NCI-H128 (cell line): ENCODE results near the gene WASF1.
A peak's percentile ranks its signal among the peaks of the same experiment; 100 is the strongest.

ENCODE experiments used
- DNase-seq: peaks from one replicate; lab custom pipeline; 2025; ENCODE audit not compliant: unreplicated experiment; lab: John Stamatoyannopoulos, UW

WASF1 gene

DNA sequence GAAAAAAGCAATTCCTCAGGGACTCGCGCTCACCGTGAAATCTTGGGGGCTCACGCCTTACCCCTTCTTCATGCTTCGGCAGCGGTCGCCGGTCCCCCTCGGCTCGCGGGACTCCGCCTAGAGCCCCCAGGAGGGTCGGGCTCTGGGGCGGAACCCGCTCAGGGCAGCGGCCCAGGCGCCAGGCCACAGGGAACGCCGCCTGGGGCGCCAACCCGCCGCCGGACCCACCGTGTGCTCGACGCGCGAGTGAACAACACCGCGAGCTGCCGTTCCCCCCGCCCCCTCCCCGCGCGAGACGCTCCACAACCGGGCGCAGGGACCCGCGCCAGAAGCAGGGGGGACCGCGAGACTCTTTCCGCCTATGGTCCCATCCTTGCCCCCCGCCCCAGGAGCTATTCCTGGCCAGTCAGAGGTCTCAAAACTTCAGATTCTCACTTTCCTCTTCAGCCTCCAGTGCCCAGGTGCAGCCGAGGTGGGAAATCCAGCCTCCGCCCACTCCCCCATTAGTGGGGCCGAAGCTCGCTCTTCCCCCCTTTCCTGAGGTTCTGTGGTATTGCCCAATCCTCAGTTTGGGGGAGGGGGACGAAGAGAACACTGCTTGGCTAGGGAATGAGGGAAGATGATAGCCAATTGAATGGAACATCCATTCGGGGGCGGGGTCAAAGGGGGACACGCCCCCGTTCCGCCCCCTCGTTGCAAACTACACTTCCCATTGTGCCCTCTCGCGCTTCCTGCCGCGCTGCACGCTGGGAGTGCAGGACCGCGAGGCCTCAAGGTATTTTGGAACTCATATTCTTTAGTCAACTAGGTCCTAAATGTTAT lies at the start of gene WASF1:
Gene WASF1, minus strand, starts transcription at position 265 of the 822 bp plus-strand sequence. CDS start 52,069 bp downstream, outside the sequence.
- peak; percentile 93 for DNase-seq

DNA sequence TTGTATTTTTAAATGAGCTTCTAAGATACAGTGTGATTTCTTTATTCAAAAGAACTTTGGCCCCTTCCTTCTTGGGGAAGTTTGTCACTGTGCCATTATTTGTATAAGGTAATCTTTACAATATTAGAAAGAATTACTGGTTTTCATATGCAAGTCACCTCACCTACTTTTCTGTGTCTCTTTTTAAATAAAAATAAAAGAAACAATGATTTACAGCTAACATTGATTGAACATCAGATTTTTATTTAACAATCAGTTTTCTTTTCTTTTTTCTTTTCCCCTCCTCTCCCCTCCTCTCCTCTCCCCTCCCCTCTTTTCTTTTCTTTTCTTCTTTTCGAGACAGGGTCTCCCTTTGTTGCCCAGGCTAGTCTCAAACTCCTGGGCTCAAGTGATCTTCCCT lies 46.8 kb upstream of the WASF1 start:
- DNase-seq = no peak

DNA sequence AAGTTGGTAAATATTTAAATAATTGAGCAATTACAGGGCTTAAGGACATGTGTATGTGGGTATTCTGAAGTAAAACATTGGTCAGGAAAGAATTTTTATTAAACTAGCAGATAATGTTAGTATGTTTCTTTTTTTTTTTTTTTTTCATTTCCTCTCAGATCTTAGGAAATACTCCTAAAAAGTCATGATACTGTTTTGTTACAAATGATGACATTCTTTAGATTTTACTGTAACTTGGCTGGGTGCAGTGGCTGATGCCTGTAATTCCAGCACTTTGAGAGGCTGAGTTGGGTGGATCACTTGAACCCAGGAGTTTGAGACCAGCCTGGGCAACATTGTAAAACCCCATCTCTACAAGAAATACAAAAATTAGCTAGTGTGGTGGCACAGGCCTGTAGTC lies 42.3 kb upstream of the WASF1 start:
- no peak for DNase-seq

DNA sequence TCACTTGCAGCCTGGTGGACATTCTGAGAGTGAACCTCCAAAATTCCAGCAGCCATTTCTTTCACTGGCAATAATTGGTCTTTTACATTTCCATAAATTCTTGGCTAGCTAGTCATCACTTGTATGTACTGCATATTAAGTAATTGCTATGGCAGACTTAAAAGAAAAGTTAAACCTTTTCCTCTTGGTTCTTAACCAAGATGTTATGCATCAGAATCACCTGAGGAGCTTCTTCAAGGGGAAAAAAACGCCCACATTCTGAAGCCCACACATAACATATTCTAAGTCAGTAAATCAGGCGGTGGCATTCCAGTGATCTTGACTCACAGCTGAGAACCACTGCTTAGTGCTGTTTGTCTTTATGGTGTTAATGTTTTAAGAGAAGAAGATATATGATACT lies 37.8 kb upstream of the WASF1 start:
- DNase-seq = no peak

DNA sequence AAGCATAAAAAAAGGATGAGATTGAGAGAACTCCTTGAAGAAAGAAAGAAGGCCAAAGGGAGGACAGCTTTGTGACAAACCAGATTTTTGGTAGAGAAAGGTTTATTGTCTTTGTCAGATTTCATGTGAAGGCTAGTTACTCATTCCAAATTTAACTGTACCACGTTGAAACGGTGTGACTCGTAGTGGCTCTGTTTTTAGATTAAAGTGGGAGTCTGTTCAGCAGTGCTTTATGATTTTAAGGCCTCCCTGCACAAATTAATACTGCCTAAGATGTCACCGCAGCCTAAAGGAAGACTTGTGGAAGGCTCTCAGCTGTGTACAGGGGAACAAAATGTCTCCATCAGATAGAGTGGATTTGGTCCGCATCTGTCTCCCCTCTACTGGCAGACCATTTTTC lies 36.7 kb upstream of the WASF1 start:
- DNase-seq = no peak

DNA sequence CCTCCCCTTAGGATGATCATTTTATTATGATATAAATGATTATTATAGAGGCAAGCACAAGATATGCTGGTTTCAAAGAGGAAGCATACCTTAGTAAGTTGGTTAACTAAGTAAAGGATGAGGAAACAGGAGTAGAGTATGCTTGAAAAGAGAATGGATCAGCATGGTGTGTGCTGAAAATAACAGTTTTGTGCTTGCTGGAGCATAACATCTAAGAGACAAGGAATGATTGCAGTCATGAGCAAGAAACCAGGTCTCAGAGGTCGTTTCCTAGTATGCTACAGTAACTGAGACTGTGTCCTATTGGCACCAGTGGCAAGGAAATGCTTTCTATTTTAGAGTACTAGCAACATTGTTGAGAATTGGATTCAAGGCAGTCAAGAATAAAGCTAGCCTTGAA lies 34.9 kb upstream of the WASF1 start:
- no peak for DNase-seq

DNA sequence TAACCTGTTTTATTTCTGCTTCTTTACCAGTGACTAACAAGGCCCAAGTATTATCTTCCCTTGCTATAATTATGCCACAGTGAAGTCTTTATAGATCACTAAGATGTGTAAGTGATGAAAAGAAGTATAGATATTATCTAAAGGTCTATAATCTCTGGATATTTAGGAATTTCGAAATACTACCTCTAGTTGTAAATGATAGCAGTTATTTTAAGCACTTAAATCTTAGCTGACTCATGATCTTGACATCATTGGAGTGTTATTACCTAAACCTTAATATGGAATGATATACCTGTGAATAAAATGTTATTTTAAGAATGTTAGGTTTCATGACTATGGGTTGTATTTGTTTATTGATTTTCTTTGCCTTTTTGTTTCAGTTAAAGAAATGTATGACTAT lies 32.3 kb upstream of the WASF1 start:
- no peak for DNase-seq

DNA sequence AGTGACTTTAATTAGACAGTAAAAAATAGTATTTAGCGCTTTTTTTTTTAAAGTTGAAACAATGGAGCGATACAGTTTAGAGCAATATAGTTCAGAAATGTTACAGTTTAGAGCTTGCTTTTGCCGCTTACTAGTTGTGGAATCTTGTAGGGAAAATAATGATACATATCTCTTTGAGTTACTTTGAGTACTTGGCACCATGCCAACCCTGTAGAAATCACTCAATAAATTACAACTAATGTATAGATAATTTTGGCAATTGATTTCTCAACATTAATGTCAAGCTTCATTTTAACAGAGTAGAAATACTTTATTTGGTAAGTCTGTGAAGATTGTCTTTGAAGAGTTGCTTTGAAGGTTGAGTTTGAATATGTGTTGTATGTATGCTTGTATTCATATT lies 28.2 kb upstream of the WASF1 start:
- no peak for DNase-seq

DNA sequence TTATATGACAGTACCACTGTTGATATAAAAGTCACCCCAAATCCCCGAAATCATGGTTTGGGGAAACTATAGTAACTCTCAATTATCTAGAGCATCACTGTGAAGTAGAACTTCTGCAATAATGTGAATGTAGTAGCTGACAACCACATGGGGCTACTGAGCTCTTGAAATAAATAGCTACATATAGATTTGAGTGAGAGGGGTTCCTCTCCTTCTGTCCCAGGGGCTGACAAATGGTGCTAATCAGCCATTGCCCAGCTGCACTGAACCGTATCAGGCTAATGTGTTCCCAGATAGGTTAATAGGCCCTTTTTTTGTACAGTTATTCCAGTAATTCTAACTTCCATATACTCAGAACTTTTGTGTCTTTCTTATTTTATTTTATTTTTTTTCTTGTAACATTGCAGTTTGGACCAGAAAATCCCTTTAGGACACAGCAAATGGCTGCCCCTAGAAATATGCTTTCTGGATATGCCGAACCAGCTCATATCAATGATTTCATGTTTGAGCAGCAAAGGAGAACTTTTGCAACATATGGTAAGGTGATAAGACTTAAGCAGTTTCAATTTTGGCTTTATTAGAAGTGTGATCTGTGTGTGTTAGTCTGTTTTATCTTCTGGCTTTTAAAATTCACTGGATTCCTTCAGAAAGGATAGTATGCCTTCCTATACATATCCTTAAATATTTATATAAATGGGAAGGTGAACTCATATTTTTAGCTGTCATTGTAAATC lies 21.8 kb upstream of the WASF1 start:
- DNase-seq = no peak

DNA sequence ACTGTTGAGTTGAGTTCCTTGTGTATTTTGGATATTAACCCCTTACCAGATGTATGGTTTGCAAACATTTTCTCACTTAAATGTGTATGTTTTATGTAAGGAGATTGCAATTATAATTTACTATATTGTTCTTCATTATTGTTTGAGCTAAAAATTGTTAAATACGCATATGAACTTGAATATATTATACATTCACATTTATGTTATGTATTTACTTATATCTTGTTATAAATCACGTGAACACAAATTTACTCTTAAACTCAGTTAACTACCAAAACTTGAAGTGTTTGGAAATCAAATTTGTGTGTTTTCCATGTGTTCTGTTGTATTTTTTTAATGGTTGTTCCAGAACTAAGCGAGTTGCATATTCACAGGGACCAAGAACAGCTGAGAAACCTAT lies 19.1 kb upstream of the WASF1 start:
- no peak for DNase-seq

DNA sequence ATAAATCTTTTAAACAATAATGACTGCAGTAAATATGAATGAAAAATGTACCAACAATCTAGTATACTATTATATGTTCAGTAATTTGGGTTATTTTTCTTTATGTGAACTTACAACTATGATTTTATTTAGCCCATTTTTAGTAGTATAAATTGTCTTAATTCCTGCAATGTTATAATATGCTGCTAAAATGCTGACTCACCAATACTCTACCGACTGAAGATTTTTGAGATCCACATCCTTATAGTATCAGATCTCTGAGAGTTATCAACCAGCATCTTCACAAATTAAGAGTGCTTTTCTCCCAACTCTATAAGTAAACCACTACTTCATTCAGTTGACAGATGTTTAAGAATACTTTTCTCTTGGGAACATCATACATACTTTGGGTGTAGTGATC lies 17.4 kb upstream of the WASF1 start:
- no peak for DNase-seq

DNA sequence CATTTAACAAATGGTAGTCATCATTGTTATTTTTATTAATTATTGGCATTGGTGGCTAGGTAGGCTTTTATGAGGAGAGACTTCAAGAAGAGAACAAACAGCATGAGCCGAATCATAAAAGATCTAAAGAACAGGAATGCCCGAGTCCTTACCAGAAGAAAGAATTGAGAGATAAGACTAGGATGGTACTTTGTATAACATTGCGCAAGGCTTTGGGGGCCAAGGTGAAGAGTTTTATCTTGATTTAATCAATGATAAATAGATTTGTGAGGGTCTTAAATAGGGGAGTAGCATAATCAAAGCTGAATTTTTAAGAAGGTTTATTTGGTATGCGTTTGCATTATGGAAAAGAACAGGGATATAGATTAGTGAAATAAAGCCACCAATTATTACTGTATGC lies 16.2 kb upstream of the WASF1 start:
- DNase-seq = no peak

DNA sequence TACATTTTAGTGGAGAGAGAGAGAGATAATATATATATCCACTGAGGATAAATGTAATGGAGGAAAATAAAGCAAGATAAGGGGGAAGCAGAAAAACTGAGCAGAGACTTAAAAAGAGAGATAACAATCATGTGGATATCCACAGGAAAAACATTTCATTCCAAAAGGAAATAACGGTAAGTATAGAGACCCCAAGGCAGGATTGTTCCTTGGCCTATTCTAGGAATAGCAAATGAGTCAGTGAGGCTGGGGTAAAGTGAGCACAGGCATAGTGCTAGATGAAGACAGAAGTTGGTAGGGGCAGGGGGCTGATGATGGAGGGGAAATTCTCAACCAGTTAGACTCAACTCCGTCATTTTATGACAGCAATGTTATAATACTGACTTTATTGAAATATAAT lies 12.0 kb upstream of the WASF1 start:
- no peak for DNase-seq

DNA sequence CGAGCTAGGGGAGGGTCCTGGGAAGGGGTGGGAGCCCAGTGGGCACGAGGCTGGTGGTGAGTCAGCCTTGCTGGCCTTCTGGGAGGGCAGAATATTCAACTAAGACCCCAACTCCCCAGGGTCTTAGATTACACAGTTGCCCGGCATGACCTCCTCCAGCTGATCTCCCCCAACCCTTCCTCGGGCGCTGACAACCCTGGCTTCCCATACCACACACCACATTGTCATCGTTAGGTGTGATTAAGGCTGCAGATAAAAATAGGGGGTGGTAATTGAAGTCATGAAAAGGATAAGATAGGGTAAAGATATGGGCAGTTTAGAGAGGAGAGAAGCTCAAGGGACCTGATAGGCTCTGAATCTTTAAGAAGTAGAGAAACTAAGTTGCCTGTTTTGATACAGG lies 11.3 kb upstream of the WASF1 start:
- DNase-seq = no peak

DNA sequence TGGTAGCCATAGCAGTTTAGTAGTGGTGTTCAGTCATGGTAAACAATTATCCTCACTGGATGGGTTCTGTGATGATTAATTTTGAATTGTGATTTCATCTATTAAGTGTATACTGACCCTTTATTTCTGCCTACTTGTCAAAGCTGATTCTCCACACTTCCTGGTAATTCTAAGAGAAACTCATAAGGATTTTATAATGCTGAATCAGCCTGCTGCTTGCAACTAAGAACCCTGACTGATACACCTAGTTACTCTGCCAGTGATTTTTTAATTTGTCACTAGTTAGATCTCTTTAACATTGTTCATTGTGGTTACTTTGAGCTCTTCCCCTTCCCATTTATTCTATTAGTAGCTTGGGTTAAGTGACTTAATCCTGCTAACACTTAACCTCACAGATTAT lies 9.3 kb upstream of the WASF1 start:
- no peak for DNase-seq

DNA sequence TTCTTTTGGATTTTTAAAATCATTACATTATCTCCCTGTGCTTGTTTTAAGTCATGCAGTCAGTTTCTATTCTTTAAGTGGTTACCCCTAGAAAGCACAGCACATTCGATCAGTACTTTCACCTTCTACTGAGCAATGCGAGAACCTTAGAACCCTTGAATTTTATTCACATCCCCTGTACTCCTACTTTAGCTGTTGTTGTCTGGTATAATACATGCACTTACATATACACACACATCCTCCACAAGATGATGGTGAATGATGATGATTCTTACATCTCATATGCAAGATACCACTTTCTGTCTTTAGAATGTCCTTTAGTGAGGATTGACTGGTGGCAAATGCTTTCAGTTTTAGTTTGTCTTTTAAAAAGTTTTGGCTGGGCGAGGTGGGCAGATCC lies 6.4 kb upstream of the WASF1 start:
- DNase-seq = no peak

DNA sequence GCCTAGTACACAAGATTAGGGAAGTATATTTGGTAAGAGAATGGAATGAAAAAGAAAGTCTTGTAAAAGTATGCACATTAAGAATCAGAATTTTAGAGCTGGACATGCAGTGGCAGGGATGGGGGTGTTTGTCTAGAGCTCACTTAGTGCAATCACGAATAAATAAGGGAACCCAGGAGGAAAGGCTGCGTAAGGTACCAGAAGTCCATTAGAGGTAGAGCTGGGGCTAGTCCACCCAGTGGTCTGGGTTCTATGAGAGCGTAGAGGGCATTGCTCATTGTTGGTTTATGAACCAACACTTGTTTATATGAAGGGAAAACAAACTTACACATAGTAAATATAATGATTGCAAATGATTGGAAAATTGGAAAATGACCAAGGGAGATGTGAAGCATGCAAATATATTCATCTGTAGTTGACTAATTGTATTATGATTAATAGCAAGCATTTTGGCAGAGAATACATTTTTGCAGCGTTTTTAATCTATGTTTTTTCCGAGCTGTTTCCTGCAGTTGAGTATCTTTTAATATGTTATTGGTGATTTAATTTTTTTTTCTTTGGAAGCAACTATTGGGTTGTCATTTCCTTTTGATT lies 3.9 kb upstream of the WASF1 start:
- DNase-seq = no peak

DNA sequence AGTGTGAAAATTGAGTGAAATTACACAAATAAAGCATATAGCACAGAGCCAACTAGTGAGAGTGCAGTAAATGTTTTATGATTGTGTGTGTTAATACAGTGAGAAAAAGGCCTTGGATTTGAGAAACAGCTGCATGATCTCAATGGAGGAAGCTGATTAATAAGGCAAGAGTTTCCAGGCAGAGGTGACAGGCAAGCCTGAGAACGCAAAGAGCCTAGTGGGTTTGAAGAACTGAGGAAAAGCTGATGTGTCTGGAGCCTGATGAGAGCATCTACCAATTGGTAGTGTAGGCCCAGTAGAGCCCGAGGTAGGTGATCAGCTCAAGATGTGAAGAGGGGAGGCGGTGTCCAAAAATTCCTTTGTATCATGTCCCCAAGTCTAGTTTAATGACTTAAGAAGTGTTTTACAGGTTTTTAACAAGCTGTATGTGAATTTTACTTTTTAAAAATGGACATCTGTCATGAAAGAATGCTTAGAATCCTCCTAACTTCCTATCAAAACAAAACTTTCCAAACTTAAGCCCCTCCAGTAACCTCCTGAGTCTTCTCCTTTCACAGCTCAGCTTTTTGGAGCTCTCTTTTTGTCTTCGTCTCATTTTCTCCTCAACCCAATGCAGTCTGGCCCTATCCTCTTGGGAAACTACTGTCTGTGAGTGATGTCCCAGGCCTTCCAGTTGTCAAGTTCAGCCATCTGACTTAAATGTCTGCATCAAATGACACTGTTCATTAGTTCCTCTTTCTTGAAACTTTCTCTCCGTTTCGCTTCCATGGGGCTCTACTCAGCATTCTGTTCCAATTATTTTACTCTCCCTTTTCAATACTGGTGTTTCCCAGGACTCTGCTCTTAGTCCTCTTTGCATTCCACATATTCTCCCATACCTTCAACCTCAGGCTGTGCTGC lies 1.9 kb upstream of the WASF1 start:
- no peak for DNase-seq

DNA sequence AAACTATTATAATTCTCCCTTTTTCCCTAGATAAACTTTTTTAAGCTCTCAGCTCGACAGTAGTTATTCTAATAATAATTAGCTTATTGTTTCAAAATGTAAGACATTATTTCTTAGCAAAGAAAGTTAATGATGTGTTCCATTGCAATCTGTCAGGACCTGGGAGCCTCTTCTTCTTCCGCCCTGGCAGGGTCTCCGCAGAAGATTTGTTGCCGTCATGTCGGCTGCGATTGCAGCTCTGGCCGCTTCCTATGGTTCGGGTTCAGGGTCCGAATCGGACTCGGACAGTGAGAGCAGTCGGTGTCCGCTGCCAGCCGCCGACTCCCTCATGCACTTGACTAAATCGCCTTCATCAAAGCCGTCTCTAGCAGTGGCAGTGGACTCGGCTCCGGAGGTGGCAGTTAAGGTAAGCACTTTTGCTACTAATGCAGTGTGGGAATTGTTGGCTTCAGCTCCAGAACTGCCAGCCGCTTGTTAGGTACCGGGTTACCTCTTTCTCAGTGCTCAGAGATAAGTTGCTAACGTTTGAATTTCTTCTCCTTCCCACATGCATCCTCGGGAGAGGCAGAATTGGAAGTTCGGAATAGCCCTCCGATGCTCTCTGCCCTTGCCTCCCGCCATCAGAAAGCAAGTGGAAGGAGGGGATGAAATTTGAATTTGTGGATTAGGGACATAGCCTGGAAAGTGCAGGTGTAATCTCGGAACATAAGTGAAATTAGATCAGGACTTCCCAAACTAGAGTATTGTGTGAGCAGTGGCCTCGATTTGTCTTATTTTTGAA lies 948 bp upstream of the WASF1 start, which contains the start of gene CDC40:
Gene CDC40, plus strand, starts transcription at position 200 of the 781 bp plus-strand sequence. Its CDS starts 18 bp downstream, at position 218.
- no peak for DNase-seq
